Activated naive CD4-positive, alpha-beta T cell treated with Interleukin-2 at 50 U/mL for 16 hours (primary cell): ENCODE data around the gene MED10.
"Not testable (repeated sequence)": the region's sequence is repeated elsewhere in the genome, so short reads cannot be mapped to it uniquely, and the experiment has no call there.

Experiments
- DNase-seq: peaks from one replicate; pipeline ENCODE4 v3.0.0-alpha.2; 2020

MED10 gene

GRCh38 chr5:6372251-6373080, 5.9 kb downstream of the MED10 start:
- DNase-seq, result no peak

- no peak for DNase-seq
Measured at GRCh38 chr5:6371079-6371810, 7.1 kb downstream of the MED10 start.

DNA sequence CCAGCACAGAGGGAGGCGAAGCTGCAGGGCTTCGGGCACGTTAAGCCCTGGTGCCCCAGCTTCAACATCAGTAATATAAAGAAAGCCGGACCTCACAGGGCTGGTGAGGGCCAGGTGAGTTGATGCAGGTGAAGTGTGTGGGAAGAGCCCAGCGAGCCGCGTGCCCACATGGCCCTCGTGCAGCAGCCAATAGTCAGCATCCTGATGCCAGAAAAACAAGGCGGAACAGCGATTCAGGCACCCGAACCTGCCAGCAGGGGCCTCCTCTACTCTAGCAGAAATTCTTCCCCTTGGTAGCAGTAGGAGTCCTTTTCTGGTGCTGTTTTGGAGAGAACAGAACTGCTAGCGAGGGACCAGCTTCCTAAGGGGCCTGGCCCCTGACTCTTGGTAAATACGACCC, 7.8 kb downstream of the MED10 start:
- DNase-seq, result no peak

DNA sequence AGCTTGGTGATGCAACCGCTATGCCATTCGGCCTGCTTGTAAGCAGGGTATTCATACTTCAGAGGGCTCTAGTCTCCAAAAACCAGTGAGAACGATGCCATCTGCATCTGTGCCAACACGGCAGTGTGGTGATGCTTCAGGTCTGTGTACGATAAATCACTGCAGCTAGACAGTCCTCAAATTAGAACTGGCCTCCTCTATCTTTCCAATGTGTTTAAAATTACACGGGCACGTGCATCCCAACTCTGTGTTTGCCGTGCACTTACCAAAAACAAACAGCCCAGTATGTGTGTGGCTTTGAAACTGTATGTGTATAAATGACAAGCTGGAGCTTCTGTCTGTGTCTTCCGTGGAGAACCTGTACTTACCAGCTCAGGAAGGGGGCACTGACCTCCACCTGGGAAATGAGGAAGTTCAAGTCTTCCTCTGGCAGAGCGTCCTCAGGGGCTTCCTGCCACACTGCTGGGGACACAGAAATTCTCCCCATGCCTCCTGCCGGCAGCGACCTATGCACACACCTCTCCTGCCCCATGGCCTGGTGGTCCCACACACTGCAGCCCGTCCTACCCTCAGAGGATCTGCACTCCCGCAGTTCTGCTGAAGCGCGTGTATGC, 12.3 kb downstream of the MED10 start:
- no peak for DNase-seq

- no peak for DNase-seq
Measured at GRCh38 chr5:6365142-6365976, 13.0 kb downstream of the MED10 start.

DNA sequence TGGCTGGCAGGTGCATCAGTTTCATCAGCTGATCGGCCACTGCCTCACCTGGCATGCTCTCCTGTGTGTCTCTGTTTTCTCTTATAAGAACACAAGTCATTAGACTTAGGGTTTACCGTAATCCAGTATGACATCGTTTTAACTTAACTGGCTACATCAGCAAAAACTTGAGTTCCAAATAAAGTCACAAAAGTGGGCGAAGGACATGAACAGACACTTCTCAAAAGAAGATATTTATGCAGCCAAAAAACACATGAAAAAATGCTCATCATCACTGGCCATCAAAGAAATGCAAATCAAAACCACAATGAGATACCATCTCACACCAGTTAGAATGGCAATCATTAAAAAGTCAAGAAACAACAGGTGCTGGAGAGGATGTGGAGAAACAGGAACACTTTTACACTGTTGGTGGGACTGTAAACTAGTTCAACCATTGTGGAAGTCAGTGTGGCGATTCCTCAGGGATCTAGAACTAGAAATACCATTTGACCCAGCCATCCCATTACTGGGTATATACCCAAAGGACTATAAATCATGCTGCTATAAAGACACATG, 14.8 kb downstream of the MED10 start:
- not testable (repeated sequence) for DNase-seq

DNA sequence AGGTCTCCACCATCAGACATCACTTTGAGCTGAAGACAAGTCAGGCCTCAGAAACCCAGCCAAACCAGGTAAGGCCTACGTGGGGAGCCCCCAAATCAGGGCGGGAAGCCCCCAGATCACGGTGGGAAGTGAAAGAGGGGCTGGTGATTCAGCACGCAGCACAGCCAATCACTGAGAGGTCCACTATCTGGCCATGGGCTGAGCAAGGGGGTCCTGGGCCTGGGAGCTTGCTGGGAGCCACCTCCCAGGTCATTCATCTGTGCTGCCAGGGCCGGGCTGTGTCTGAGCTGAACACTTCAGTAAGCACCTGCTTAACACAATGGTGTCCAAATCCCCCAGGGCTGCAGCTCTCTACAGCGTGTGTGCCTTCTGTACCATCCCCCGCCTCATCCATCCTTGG, 15.5 kb downstream of the MED10 start:
- no peak for DNase-seq

GRCh38 chr5:6361101-6361500, 17.2 kb downstream of the MED10 start:
- no peak for DNase-seq

DNA sequence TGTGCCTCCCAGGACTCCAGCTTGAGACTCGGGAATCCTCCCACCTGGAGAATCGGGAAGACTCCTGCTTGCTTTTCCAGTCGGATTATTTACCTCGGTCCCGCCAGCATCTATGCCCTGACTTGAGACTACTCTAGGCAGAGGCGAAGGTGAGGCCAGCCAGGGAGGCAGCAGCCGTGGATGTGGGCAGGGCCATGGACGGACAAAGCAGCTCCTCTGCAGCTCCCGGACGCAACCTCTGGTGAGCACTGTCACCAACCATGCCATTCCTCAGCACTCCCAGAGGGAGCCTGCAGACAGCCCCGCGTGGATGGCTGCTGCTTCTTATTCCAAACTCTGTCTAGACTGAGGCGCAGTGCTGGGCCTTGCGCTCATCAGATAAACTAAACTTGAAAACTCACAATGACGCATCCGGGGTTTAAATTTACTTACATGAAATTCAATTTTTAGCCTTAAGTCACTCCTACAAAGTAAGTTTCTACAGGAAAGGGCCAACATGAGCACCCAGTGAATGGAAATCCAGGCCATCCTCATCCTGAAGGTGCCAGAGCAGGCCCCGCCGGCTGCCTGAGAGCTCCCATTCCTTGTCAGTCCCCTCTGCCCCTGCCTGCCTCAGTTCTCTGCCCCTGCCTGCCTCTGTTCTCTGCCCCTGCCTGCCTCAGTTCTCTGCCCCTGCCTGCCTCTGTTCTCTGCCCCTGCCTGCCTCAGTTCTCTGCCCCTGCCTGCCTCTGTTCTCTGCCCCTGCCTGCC, 17.8 kb downstream of the MED10 start:
- no peak for DNase-seq

DNA sequence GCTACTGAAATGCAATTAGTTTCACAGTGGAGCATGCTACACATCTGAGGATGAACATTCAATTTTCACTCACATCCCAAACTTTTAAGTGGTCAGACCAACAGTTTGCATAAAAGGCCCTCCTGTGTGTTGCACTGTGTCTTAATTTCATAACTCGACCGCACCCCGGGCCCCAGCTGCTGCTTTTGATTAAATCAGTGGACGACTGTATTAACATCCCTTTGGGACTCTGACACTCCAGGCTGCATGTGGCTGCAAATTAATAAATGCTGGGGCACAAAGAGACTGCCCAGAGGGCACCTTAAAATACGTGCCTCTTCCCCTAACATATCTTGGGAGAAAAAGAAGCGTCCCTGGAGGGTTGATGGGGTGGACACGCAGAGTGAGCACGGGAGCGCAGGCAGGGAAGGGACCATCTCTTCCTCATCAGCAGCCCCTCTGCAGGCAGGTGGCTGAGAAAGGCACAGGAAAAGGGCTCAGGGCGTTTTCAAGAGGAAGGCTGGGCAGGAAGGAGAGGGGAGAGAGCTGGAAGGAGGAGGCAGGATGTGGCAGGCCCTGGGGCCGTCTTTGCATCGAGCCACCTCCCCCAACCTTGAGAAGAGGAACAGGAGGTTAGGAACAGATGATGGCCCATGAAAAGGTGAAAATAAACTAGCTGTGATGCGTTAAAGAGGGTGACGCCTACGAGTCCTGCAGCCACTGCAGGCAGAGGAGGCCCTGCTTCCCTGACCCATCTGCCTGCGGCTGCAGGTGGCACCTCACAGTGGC, 18.6 kb downstream of the MED10 start:
- no peak for DNase-seq

DNA sequence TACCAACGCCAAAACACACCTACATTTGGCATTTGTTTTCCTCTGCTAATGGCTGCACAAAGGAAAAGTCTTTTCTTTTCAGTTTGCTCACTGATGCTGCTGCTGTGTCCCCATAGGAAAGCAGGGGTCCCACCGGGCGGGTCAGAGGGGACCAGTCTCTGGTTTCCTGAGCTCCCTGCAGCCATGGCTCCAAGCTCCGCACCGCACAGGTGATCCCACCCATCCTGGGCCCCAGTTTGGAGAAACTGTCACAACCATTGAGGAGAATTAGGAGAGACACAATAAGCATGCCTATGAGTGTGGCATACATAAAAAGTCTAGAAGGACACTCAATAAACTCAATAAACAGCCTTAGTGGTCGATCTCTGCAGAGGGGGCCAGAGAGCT, 19.9 kb downstream of the MED10 start:
- DNase-seq, result no peak

- DNase-seq, result not testable (repeated sequence)
Measured at GRCh38 chr5:6357817-6358433, 20.4 kb downstream of the MED10 start.

- no peak for DNase-seq
Measured at GRCh38 chr5:6356578-6357164, 21.7 kb downstream of the MED10 start.

DNA sequence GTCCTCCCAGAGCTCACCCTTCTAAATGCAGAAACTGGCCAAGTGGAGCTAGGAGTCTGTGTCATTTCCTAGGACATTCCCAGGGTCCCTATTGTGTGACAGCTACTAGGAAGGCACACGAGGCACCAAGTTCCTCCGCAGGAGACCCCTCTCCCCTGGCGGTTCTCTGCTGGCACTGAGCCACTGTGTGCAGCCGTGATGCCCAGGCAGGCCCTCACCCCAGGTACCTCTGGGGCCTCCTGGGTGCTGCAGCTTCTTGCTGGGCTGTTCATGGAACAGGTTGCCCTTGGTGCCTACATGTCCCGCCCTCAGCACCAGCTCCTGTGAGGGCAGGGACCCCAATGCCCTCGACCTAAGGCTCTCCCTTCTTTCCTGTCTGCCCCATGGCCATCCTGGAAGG, 23.1 kb downstream of the MED10 start:
- DNase-seq, result no peak

DNA sequence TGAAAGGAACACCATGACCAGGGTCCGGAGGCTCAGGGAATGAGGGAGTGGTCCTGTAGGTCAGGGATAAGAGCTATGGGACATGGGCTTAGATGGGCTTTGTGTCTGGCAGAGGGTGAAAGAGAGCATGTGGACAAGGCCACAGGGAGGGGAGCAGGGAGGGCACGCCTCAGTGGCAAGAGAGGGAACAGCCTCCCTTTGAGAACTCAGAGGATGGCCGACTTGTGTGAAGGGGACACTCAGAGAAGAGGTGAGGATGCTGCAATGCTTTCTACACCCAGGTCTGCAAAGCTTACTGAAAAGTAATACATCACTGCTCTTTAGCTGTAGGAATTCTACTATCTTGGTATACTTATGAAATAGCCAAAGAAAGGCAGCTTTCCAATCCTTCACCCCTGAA, 23.5 kb downstream of the MED10 start:
- no peak for DNase-seq

GRCh38 chr5:6353602-6354302, 24.6 kb downstream of the MED10 start:
- DNase-seq, result no peak

DNA sequence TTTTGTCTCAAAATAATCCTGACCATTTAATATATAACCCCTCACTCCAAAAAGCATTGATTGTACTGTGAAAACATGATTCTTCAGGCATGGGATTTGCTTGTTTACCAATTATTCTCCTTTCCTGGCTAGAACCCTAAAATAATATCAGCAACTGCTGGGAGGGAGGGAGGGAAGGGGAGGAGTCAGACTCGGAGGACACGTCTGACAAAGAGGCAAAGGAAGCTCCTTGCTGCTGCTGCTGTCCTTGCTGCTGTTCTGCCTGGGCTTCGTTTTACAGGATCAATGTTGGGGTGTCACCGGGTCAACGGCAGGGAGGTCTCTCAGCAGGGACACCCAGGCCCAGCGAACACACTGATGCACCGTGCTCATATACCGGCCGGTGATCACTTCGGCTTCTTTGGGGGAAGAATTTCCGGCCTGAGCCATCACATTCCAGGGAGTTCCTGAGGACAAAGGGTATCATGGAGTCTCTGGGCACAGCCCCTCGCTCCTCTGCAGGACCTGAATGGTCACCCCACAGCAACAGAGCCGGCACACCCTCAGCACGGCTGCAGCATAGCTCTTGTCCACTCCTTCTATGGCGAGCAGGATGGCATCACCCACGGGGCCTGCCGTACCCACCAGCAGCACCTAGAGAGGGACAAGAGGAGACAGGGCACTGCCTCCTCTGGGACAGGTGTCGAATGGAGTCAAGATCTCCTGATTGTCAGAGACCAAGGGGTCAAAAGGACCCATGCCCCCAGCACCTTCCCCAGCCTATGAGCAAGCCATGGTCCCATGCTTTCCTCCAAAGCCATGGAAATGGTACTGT, 27.9 kb downstream of the MED10 start:
- no peak for DNase-seq

DNA sequence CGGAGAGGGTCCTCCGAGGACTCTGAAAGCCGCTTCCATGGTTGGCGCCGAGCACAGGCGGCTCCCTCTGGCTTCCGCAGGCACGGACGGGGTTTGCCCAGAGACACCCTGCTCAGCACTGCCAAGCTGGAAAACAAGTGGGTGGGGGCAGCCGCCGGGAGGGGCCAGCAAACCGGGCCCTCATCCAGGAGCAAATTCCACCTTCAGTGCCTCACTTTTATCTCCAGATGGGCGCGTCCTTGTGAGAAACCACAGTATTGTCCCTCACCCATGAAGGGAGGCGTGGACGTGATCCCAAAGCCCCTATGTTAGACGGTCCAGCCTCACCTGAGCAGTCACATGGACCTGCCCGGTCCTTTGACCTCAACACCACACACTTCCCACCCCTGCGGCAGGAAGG, 29.0 kb downstream of the MED10 start:
- no peak for DNase-seq
